GM12892 (cell line): ENCODE measurements around the gene SLC17A2.

Experiments
- POLR2A ChIP-seq: IDR thresholded peaks from 2 replicates; pipeline ENCODE4 v1.6.1; 2011; ENCODE audit warnings: low read depth, low read length, control low read depth
- POLR2AphosphoS5 ChIP-seq: IDR thresholded peaks from 2 replicates; pipeline ENCODE4 v1.6.1; 2011; ENCODE audit warnings: low read depth, low read length, control low read depth
- TAF1 ChIP-seq: IDR thresholded peaks from 2 replicates; pipeline ENCODE4 v1.6.1; 2011; ENCODE audit warnings: low read depth, mild to moderate bottlenecking, control low read depth, low read length, borderline replicate concordance

GRCh38 chr6:25943887-25944286, 13.4 kb upstream of the SLC17A2 start:
- TF ChIP-seq POLR2AphosphoS5 (no peak), POLR2A (no peak), TAF1 (no peak)
